PFSK-1 (cell line): ENCODE measurements around the gene AMER2.

Experiments
- POLR2AphosphoS5 ChIP-seq: IDR thresholded peaks from 2 replicates; pipeline ENCODE4 v1.6.1; 2012; ENCODE audit warnings: low read depth, mild to moderate bottlenecking, control low read depth, low read length, moderate library complexity
- SIN3A ChIP-seq: IDR thresholded peaks from 2 replicates; pipeline ENCODE4 v1.6.1; 2012; ENCODE audit warnings: mild to moderate bottlenecking, low read length, moderate library complexity, borderline replicate concordance; ENCODE audit not compliant: insufficient read depth

DNA sequence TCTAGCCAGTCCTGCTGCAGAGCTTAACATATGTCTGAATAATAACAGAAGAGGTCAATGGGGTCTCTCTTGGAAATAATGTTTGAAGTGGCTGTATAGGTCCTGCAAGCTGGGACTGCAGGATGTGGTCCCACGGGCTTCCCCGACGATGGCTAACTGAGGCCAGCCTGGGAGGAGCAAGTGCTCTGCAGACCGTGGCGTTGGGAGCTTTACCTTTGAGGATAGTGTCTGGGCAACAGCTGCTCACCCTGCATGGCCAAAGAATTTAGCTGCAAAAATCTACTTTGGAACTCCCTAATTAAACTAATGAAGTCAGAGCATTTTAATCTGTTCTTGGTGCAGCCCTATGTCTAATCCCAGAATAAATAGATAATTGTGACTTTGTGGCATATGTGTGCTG is 18.2 kb upstream of the AMER2 start:
- TF ChIP-seq POLR2AphosphoS5 (no peak), SIN3A (no peak)
